KMS-11 (cell line): ENCODE data around the gene UBL7.

Experiments
- H2AFZ ChIP-seq: fragments of 200-600 bp; sonication (generic); 2 replicates; pipeline ENCODE4 v1.6.1; 2016; ENCODE audit warnings: antibody characterized with exemption, mixed run types, low read depth
- H3K27ac ChIP-seq: fragments of 200-600 bp; sonication (generic); 2 replicates; pipeline ENCODE4 v1.6.1; 2016; ENCODE audit warnings: mild to moderate bottlenecking, mixed run types
- H3K27me3 ChIP-seq: fragments of 200-600 bp; sonication (generic); 2 replicates; pipeline ENCODE4 v1.6.1; 2017; ENCODE audit warnings: mild to moderate bottlenecking, low read depth, mixed run types, moderate library complexity; ENCODE audit not compliant: insufficient read depth
- H3K36me3 ChIP-seq: fragments of 200-600 bp; sonication (generic); 2 replicates; pipeline ENCODE4 v1.6.1; 2017; ENCODE audit warnings: mild to moderate bottlenecking, mixed run types; ENCODE audit not compliant: insufficient read depth
- H3K4me1 ChIP-seq: fragments of 200-600 bp; sonication (generic); 2 replicates; pipeline ENCODE4 v1.6.1; 2016; ENCODE audit warnings: mild to moderate bottlenecking, low read depth, mixed run types; ENCODE audit not compliant: poor library complexity, severe bottlenecking
- H3K4me2 ChIP-seq: fragments of 200-600 bp; sonication (generic); 2 replicates; pipeline ENCODE4 v1.7.0; 2016; ENCODE audit warnings: mild to moderate bottlenecking, mixed run types
- H3K4me3 ChIP-seq: fragments of 200-600 bp; sonication (generic); IDR thresholded peaks from 2 replicates; pipeline ENCODE4 v1.6.1; 2017; ENCODE audit warnings: low read depth, low read length, mixed read lengths; ENCODE audit not compliant: insufficient read depth
- H3K79me2 ChIP-seq: fragments of 200-600 bp; sonication (generic); 2 replicates; pipeline ENCODE4 v1.6.1; 2016; ENCODE audit warnings: low read depth, mixed run types; ENCODE audit not compliant: insufficient read depth
- H3K9ac ChIP-seq: fragments of 200-600 bp; sonication (generic); 2 replicates; pipeline ENCODE4 v1.6.1; 2016; ENCODE audit warnings: mild to moderate bottlenecking, mixed run types
- H4K20me1 ChIP-seq: fragments of 200-600 bp; sonication (generic); 2 replicates; pipeline ENCODE4 v1.6.1; 2016; ENCODE audit warnings: mild to moderate bottlenecking, mixed run types; ENCODE audit not compliant: insufficient read depth
- TF ChIP-seq, protein P1 (sequence below): fragments of 200-600 bp; sonication (generic); conservative IDR thresholded peaks from 2 replicates; pipeline ENCODE4 v1.6.1; 2017; ENCODE audit warnings: low read depth, mild to moderate bottlenecking, antibody characterized with exemption, low read length, moderate library complexity, mixed read lengths

The UBL7 gene

DNA sequence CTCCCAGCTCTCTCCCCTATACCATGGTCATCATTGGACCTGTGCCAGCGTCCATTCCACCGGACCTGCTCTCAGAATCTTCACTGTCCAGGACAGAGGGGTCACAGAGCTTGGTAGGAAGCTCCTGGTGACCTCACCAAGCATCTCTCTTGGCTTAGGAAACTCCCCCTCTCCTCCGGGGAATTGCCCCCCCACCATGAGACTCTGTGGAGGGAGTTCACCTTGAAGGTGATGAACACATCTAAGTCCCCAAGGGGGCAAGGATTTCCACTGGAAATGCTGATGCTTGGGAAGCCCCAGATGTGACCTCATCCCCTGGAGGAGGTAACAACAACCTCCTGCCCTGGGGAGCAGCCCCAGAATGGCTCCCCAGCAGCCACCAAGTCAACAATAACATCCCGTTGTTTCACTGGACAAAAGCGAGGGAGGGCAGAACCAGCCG, 30.4 kb downstream of the UBL7 start:
- H3K4me1 ChIP-seq = peaks cover 3% of the 10 kb centered on the region
- H3K9ac ChIP-seq = no peak overlapping the region
- H3K4me3 ChIP-seq = no peak overlapping the region
- H3K4me2 ChIP-seq = no peak overlapping the region
- no peaks in the 10 kb centered on the region for H3K36me3 ChIP-seq
- no peak overlapping the region for H2AFZ ChIP-seq
- no peaks in the 10 kb centered on the region for H4K20me1 ChIP-seq
- TF ChIP-seq, protein P1, sequence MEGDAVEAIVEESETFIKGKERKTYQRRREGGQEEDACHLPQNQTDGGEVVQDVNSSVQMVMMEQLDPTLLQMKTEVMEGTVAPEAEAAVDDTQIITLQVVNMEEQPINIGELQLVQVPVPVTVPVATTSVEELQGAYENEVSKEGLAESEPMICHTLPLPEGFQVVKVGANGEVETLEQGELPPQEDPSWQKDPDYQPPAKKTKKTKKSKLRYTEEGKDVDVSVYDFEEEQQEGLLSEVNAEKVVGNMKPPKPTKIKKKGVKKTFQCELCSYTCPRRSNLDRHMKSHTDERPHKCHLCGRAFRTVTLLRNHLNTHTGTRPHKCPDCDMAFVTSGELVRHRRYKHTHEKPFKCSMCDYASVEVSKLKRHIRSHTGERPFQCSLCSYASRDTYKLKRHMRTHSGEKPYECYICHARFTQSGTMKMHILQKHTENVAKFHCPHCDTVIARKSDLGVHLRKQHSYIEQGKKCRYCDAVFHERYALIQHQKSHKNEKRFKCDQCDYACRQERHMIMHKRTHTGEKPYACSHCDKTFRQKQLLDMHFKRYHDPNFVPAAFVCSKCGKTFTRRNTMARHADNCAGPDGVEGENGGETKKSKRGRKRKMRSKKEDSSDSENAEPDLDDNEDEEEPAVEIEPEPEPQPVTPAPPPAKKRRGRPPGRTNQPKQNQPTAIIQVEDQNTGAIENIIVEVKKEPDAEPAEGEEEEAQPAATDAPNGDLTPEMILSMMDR = no peak
- H3K27ac ChIP-seq = no peak overlapping the region
- H3K27me3 ChIP-seq = peaks cover 26% of the 10 kb centered on the region; the same call in 1 of the 2 replicates
- H3K79me2 ChIP-seq = no peaks in the 10 kb centered on the region

DNA sequence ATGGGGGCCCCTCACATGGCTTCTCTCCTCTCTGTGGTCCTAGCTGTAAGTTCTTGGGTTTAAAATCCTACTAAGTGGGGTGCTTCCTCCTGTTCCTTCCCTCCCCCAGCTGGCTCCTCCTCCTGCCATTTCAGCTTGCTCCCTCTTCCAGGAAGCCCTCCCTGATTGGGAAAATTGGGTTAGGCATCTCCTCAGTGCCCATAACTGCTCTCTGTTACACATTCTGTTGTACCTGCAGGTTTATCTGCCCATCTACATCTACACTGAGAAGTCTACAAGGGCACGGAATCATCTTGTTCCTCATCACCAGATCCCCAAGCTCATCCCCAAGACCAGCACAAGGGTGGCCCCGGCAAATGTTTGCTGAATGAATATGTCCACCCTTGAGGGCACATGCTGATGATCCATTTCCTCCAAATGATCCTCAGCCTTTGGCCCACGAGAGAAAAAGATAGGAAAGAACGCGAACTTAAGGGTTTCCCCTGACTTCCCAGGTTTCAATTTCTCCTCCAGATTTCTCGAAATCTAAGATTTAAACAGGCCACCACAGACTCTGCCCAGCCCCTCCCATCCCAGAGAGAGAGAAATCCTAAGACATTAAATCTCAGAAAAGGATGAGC, 31.1 kb downstream of the UBL7 start:
- Histone ChIP-seq H3K27me3 (peaks cover 26% of the 10 kb centered on the region; the same call in 1 of the 2 replicates), H2AFZ (no peak overlapping the region), H3K4me1 (peaks cover 3% of the 10 kb centered on the region), H3K4me2 (no peak overlapping the region), H3K27ac (no peak overlapping the region), H3K36me3 (no peaks in the 10 kb centered on the region), H3K79me2 (no peaks in the 10 kb centered on the region), H4K20me1 (no peaks in the 10 kb centered on the region), H3K4me3 (no peak overlapping the region), H3K9ac (no peak overlapping the region)
- TF ChIP-seq, protein P1 = no peak

DNA sequence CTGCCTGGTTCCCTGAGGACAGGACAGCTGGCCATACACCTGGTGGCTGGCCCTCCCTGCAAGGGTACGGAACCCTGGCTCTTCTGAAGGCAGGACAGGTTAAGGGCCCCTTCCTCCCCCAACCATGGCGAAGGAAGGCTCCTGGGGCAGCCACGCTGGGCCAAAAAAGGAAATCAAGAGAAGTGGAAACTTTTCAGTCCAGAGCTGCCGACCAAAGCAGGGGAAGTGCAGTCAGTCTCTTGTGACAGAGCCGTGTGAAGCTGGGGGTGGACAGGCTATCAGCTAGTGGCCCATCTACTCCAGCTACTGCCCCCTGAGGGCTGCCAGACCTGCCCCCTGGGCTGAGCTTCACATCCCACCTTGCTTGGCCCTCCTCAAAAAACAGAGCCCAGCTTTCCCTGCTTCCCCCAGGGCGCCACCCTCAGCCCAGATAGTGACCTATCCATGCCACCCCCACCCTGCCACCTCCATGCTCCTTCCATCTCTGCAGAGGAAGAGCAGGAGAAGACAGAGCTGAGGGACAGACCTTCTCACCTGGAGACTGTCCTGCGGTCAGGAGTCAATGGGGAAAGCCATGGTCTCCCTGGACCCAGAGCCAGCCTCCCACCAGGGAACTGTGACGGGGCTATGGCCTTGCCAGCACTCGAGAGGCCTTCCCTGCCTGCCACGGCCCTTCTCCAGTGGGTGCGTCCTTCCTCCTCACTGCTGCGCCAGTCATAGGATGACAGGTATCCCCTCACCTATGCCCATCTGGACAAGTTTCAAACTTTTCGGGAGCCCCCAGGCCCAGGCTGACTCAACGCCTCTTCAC, 31.8 kb downstream of the UBL7 start:
- Histone ChIP-seq H3K27me3 (peaks cover 26% of the 10 kb centered on the region; the same call in 1 of the 2 replicates), H3K79me2 (no peaks in the 10 kb centered on the region), H3K27ac (no peak overlapping the region), H2AFZ (no peak overlapping the region), H3K9ac (no peak overlapping the region), H3K4me3 (no peak overlapping the region), H4K20me1 (no peaks in the 10 kb centered on the region), H3K4me1 (peaks cover 2% of the 10 kb centered on the region), H3K4me2 (no peak overlapping the region), H3K36me3 (no peaks in the 10 kb centered on the region)
- TF ChIP-seq, protein P1 = no peak

DNA sequence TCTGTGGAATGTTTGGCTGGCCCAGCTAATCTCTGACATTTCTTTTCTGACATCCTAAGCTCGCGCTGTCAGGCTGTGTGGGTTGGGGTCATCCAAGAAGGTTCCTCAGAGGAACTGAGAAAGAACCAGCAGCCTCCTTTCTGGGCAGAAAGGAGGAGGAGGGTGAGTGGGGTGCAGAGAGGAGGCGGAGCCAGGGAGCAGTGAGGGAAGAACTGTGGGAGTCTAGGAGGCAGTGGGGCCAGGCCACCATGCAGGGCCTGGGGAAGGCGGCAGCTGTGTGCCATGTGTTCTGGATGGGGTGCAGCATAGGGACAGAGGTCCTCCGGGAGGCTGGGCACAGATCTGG, 32.5 kb downstream of the UBL7 start:
- H3K27ac ChIP-seq = no peak overlapping the region
- H3K4me1 ChIP-seq = no peaks in the 10 kb centered on the region

More for the DNA sequence above, 32.5 kb downstream of the UBL7 start:
- no peak overlapping the region for H3K4me2 ChIP-seq
- H3K27me3 ChIP-seq = peaks cover 26% of the 10 kb centered on the region; the same call in 1 of the 2 replicates
- H3K79me2 ChIP-seq = no peaks in the 10 kb centered on the region
- H3K9ac ChIP-seq = no peak overlapping the region
- H4K20me1 ChIP-seq = no peaks in the 10 kb centered on the region
- H2AFZ ChIP-seq = no peak overlapping the region
- H3K36me3 ChIP-seq = no peaks in the 10 kb centered on the region
- TF ChIP-seq, protein P1 = no peak
- no peak overlapping the region for H3K4me3 ChIP-seq
